ENCODE results near the gene LCN12.

DNA sequence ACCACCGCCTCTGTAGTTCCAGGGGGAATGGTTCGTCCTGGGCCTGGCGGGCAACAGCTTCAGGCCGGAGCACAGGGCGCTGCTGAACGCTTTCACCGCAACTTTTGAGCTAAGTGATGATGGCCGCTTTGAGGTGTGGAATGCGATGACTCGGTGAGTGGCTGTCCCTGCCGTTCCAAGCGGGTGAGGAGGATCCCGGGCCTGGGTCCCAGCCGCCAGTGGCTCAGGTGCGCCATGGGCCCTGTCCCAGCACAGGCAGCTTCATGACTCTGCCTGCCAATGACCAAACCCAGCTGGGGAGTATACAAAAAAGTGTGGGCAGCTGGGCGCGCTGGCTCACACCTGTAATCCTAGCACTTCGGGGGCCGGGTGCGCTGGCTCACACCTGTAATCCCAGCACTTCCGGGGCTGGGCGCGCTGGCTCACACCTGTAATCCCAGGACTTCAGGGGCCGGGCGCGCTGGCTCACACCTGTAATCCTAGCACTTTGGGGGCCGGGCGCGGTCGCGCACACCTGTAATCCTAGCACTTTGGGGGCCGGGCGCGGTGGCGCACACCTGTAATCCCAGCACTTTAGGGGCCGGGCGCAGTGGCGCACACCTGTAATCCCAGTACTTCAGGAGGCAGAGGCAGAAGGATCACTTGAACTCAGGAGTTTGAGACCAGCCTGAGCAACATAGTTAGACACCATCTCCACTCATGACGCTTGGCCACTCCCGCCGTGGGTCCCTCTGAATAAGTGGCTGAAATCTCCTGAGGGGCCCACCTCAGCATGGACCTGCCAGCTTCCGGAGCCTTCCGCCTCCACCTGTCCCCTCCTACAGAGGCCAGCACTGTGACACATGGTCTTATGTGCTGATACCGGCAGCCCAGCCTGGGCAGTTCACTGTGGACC lies 1.1 kb downstream of the LCN12 start:
- TF ChIP-seq, protein P1, sequence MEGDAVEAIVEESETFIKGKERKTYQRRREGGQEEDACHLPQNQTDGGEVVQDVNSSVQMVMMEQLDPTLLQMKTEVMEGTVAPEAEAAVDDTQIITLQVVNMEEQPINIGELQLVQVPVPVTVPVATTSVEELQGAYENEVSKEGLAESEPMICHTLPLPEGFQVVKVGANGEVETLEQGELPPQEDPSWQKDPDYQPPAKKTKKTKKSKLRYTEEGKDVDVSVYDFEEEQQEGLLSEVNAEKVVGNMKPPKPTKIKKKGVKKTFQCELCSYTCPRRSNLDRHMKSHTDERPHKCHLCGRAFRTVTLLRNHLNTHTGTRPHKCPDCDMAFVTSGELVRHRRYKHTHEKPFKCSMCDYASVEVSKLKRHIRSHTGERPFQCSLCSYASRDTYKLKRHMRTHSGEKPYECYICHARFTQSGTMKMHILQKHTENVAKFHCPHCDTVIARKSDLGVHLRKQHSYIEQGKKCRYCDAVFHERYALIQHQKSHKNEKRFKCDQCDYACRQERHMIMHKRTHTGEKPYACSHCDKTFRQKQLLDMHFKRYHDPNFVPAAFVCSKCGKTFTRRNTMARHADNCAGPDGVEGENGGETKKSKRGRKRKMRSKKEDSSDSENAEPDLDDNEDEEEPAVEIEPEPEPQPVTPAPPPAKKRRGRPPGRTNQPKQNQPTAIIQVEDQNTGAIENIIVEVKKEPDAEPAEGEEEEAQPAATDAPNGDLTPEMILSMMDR (conservative IDR thresholded peaks at IDR 0.05; ENCODE audit: low read depth, low read length), result no peak
- TF ChIP-seq EZH2 (IDR thresholded peaks at IDR 0.05; ENCODE audit: borderline replicate concordance, low read depth, low read length, poor library complexity, severe bottlenecking), result no peak

All from A673 (cell line).